HepG2 (cell line): ENCODE data around the gene C16orf54. TPM values are rescaled to one million over a fixed set of nuclear protein-coding genes. Genes with fewer than 3 reads are reported as not detected.

ENCODE experiments used
- HOMEZ ChIP-seq: IDR thresholded peaks from 2 replicates; pipeline ENCODE4 v1.6.1; 2016; ENCODE audit warnings: low read depth
- LCORL ChIP-seq, 2 experiments: fragments of 450-650 bp in 1 of 2; sonication (generic) in 1 of 2; formaldehyde crosslinking in 1 of 2; IDR thresholded peaks; 2 replicates each; pipeline versions ENCODE4 v1.5.0 to v1.6.1; 2017 to 2020; ENCODE audit warnings: antibody characterized with exemption in 1 of 2, missing genetic modification reagents in 1 of 2
- MAF1 ChIP-seq: sonication (generic); formaldehyde crosslinking; IDR thresholded peaks from 2 replicates; pipeline ENCODE4 v1.5.0; 2020; ENCODE audit warnings: missing genetic modification reagents, borderline replicate concordance
- PCBP1 ChIP-seq: fragments of 200-400 bp; formaldehyde crosslinking; IDR thresholded peaks from 2 replicates; pipeline ENCODE4 v1.6.1; 2017; ENCODE audit warnings: mild to moderate bottlenecking, low read depth, low read length, borderline replicate concordance
- SNRNP70 ChIP-seq: fragments of 200-400 bp; formaldehyde crosslinking; IDR thresholded peaks from 2 replicates; pipeline ENCODE4 v1.6.1; 2017; ENCODE audit warnings: mild to moderate bottlenecking, low read depth, low read length, moderate library complexity
- ZBTB40 ChIP-seq, 2 experiments: fragments of 450-650 bp in 1 of 2; sonication (generic) in 1 of 2; formaldehyde crosslinking in 1 of 2; IDR thresholded peaks; 2 replicates each; pipeline versions ENCODE4 v1.6.1 to v1.8.0; 2016 to 2022; ENCODE audit warnings: antibody characterized with exemption in 1 of 2, mild to moderate bottlenecking in 1 of 2, missing genetic modification reagents in 1 of 2
- ZNF121 ChIP-seq: sonication (generic); formaldehyde crosslinking; IDR thresholded peaks from 2 replicates; pipeline ENCODE4 v1.5.0; 2020; ENCODE audit warnings: mild to moderate bottlenecking, missing genetic modification reagents
- ZNF260 ChIP-seq: sonication (generic); formaldehyde crosslinking; IDR thresholded peaks from 2 replicates; pipeline ENCODE4 v1.4.0; 2020; ENCODE audit warnings: missing genetic modification reagents, low read depth, mild to moderate bottlenecking, borderline replicate concordance
- ZNF414 ChIP-seq: sonication (generic); formaldehyde crosslinking; IDR thresholded peaks from 2 replicates; pipeline ENCODE4 v1.5.0; 2020; ENCODE audit warnings: missing genetic modification reagents
- ZNF564 ChIP-seq: sonication (generic); formaldehyde crosslinking; IDR thresholded peaks from 2 replicates; pipeline ENCODE4 v1.8.1; 2023; ENCODE audit warnings: mild to moderate bottlenecking, missing genetic modification reagents
- ZNF605 ChIP-seq: sonication (generic); formaldehyde crosslinking; IDR thresholded peaks from 2 replicates; pipeline ENCODE4 v1.8.0; 2022; ENCODE audit warnings: mild to moderate bottlenecking, missing genetic modification reagents
- ZNF619 ChIP-seq: sonication (generic); formaldehyde crosslinking; IDR thresholded peaks from 2 replicates; pipeline ENCODE4 v1.4.0; 2020; ENCODE audit warnings: mild to moderate bottlenecking, missing genetic modification reagents
- ZNF724P ChIP-seq: sonication (generic); formaldehyde crosslinking; IDR thresholded peaks from 2 replicates; pipeline ENCODE4 v1.8.0; 2022; ENCODE audit warnings: missing genetic modification reagents, borderline replicate concordance
- ZNF839 ChIP-seq: sonication (generic); formaldehyde crosslinking; IDR thresholded peaks from 2 replicates; pipeline ENCODE4 v1.4.0; 2020; ENCODE audit warnings: missing genetic modification reagents, mild to moderate bottlenecking, borderline replicate concordance
- polyA plus RNA-seq, 8 experiments: library from polyadenylated mRNA; depleted of rRNA in 3 of 8; stranded (reverse) in 7 of 8; unstranded in 1 of 8; fragments of >200 nt; fragmentation: Illumina TruSeq in 4 of 8; extraction: Trizol in 4 of 8; gene quantifications; 2 replicates each; pipeline versions ENCODE4 v1.2.1 to v1.2.3, GENCODE V29; 2011 to 2016; ENCODE audit warnings: low read depth in 4 of 8, missing spikeins in 1 of 8, mixed read lengths in 1 of 8; ENCODE audit not compliant: insufficient read depth in 1 of 8
- total RNA-seq, 5 experiments: library from RNA; depleted of rRNA; stranded (reverse); fragments of >200 nt; fragmentation: Illumina TruSeq; extraction: Trizol; gene quantifications; 2 replicates each; pipeline ENCODE4 v1.2.3, GENCODE V29; 2016; ENCODE audit warnings: low read depth in 1 of 5

C16orf54 gene
- total and polyA plus RNA-seq, 2 of the 13 experiments (the other 11 are each of a cell fraction or from before 2014, with no cell fraction given), result not detected

DNA sequence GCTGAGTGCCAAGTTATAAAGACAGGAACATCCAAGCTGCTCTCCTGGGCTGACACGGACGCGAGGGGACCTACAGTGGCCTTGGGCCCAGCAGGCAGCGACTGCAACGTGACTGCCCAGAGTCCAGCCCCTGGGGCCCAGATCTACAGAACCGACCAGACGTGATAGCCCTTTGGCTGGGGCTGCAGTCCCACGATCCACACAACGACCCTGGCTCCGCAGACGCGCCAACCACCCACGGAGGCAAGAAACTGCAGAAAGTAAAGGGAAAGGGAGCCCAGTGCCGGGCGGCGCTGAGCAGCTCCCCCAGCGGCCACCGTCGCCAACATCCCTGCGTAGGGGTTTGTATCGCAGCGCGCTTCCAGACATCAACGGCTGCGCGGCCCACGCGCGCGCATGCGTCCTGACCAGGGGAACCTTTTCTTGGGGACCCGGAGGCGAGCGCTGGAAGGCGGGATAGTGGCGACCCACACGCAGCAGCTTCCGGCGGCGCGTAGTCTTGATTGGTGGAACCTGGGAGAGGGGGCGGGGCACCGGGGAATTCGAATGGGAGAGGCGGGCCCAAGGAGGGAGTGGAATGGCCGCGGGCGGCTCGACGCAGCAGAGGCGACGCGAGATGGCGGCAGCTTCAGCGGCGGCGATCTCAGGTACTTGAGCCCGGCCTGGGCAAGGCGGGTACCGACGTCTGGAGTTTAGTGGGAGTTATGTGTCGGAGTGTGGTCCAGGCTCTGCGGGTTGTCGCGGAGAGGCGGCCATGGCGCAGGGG is 44.6 kb upstream of the C16orf54 start, which contains the start of gene KIF22 (continued):
- TF ChIP-seq LCORL (IDR thresholded peaks at IDR 0.05) (no peak), LCORL (CRISPR knock-in tag; IDR thresholded peaks at IDR 0.05) (peak; percentile 53; the same call in 1 of the 2 replicates), SNRNP70 (no peak), HOMEZ (CRISPR knock-in tag) (peak; percentile 77), ZNF839 (peak; percentile 98), PCBP1 (peak; percentile 97), ZNF260 (CRISPR knock-in tag) (0 out of 2 replicates have a peak, but pooled peaks have one; percentile 40), MAF1 (CRISPR knock-in tag) (peak; percentile 90), ZNF605 (CRISPR knock-in tag) (0 out of 2 replicates have a peak, but pooled peaks have one; percentile 10), ZNF414 (CRISPR knock-in tag) (peak; percentile 65; the same call in 1 of the 2 replicates), ZNF121 (peak; percentile 67; the same call in 1 of the 2 replicates), ZNF564 (CRISPR knock-in tag) (peak; percentile 89), ZNF724P (CRISPR knock-in tag) (no peak), ZNF619 (peak; percentile 51; the same call in 1 of the 2 replicates), ZBTB40 (IDR thresholded peaks at IDR 0.05) (peak; percentile 95), ZBTB40 (CRISPR knock-in tag; IDR thresholded peaks at IDR 0.05) (peak; percentile 46; the same call in 1 of the 2 replicates)
